Measurements from ENCODE around the gene DNASE1L3. TPM values are rescaled to one million over a fixed set of nuclear protein-coding genes. Genes with fewer than 3 reads are reported as not detected.
"Not testable (repeated sequence)": the region's sequence is repeated elsewhere in the genome, so short reads cannot be mapped to it uniquely, and the experiment has no call there.

The DNASE1L3 gene
- total and polyA plus RNA-seq, 3 experiments from 2014 or later = not detected

GRCh38 chr3:58202917-58203360, 7.8 kb downstream of the DNASE1L3 start:
- peak in 1 of 5 donors; percentile 37 for DNase-seq
- no peaks in the 10 kb centered on the region for H3K36me3 Mint-ChIP-seq
- peaks cover 15 to 24% of the 10 kb centered on the region in 2 donors for H3K27me3 Mint-ChIP-seq
- H3K4me3 ChIP-seq (ENCODE audit: low read length) = no peak overlapping the region
- POLR2A ChIA-PET = no interaction called here
- H3K9me3 ChIP-seq (ENCODE audit: low read length) = no peaks in the 10 kb centered on the region
- CTCF ChIA-PET = interaction anchor here (1.0 to 1.2 kb wide), 2 partner anchors 14 to 17 kb away, joined by 3 to 5 read pairs; no protein-coding TSS in a partner anchor
- H3K27me3 ChIP-seq (ENCODE audit: insufficient read depth, low read length, poor library complexity, severe bottlenecking) = no peaks in the 10 kb centered on the region
- no peaks in the 10 kb centered on the region for H3K4me1 ChIP-seq (ENCODE audit: insufficient read depth, low read length)
- H3K4me3 Mint-ChIP-seq = no peak overlapping the region
- H3K4me1 Mint-ChIP-seq = no peaks in the 10 kb centered on the region
- H3K36me3 ChIP-seq (ENCODE audit: insufficient read depth, low read length) = no peaks in the 10 kb centered on the region
- no peak overlapping the region for H3K27ac ChIP-seq (ENCODE audit: low read depth, low read length)
- H3K27ac Mint-ChIP-seq = peak overlapping the region in 1 of 8 donors; percentile 75
- peaks cover 0 to 9% (median 6%) of the 10 kb centered on the region in 5 donors for H3K9me3 Mint-ChIP-seq

- not testable (repeated sequence) for DNase-seq; H3K4me3 Mint-ChIP-seq; H3K4me1 Mint-ChIP-seq; H3K36me3 ChIP-seq (ENCODE audit: insufficient read depth, low read length); H3K27me3 ChIP-seq (ENCODE audit: insufficient read depth, low read length, poor library complexity, severe bottlenecking); H3K4me3 ChIP-seq (ENCODE audit: low read length); H3K36me3 Mint-ChIP-seq; H3K9me3 ChIP-seq (ENCODE audit: low read length); H3K27ac Mint-ChIP-seq; H3K27ac ChIP-seq (ENCODE audit: low read depth, low read length); H3K4me1 ChIP-seq (ENCODE audit: insufficient read depth, low read length); H3K9me3 Mint-ChIP-seq
- H3K27me3 Mint-ChIP-seq = peaks cover 14 to 18% of the 10 kb centered on the region in 2 donors
- ChIA-PET POLR2A (interaction anchor here (0.6 kb wide), 1 partner anchor 17 kb away, joined by 4 read pairs; no protein-coding TSS in a partner anchor), CTCF (interaction anchor here (1.0 to 2.7 kb wide), 2 partner anchors 13 to 24 kb away, joined by 6 to 12 read pairs; no protein-coding TSS in a partner anchor)
Measured at GRCh38 chr3:58201451-58201850, 9.3 kb downstream of the DNASE1L3 start.

GRCh38 chr3:58200846-58201355, 9.9 kb downstream of the DNASE1L3 start:
- no peak for DNase-seq
- H3K4me3 Mint-ChIP-seq = no peak overlapping the region
- no peak overlapping the region for H3K27ac ChIP-seq (ENCODE audit: low read depth, low read length)
- no peaks in the 10 kb centered on the region for H3K27me3 ChIP-seq (ENCODE audit: insufficient read depth, low read length, poor library complexity, severe bottlenecking)
- no peaks in the 10 kb centered on the region for H3K36me3 Mint-ChIP-seq
- POLR2A ChIA-PET = no interaction called here
- peaks cover 14 to 18% of the 10 kb centered on the region in 2 donors for H3K27me3 Mint-ChIP-seq
- no peaks in the 10 kb centered on the region for H3K9me3 ChIP-seq (ENCODE audit: low read length)
- CTCF ChIA-PET = interaction anchor here (1.0 to 2.7 kb wide), 2 partner anchors 13 to 24 kb away, joined by 6 to 12 read pairs; no protein-coding TSS in a partner anchor
- H3K9me3 Mint-ChIP-seq = peaks cover 0 to 9% (median 6%) of the 10 kb centered on the region in 5 donors
- H3K36me3 ChIP-seq (ENCODE audit: insufficient read depth, low read length) = no peaks in the 10 kb centered on the region
- no peak overlapping the region for H3K27ac Mint-ChIP-seq
- no peaks in the 10 kb centered on the region for H3K4me1 Mint-ChIP-seq
- H3K4me1 ChIP-seq (ENCODE audit: insufficient read depth, low read length) = no peaks in the 10 kb centered on the region
- no peak overlapping the region for H3K4me3 ChIP-seq (ENCODE audit: low read length)

- Histone ChIP-seq H3K4me1 (ENCODE audit: insufficient read depth, low read length) (no peaks in the 10 kb centered on the region), H3K27me3 (ENCODE audit: insufficient read depth, low read length, poor library complexity, severe bottlenecking) (no peaks in the 10 kb centered on the region), H3K36me3 (ENCODE audit: insufficient read depth, low read length) (no peaks in the 10 kb centered on the region), H3K4me3 (ENCODE audit: low read length) (no peak overlapping the region), H3K27ac (ENCODE audit: low read depth, low read length) (no peak overlapping the region), H3K9me3 (ENCODE audit: low read length) (no peaks in the 10 kb centered on the region)
- H3K9me3 Mint-ChIP-seq = peaks cover 0 to 9% (median 6%) of the 10 kb centered on the region in 5 donors
- no peak for DNase-seq
- peaks cover 12 to 15% of the 10 kb centered on the region in 2 donors for H3K27me3 Mint-ChIP-seq
- no peaks in the 10 kb centered on the region for H3K4me1 Mint-ChIP-seq
- no peak overlapping the region for H3K27ac Mint-ChIP-seq
- ChIA-PET CTCF (interaction anchor here (2.7 kb wide), 1 partner anchor 12 kb away, joined by 12 read pairs; no protein-coding TSS in a partner anchor), POLR2A (no interaction called here)
- no peaks in the 10 kb centered on the region for H3K36me3 Mint-ChIP-seq
- H3K4me3 Mint-ChIP-seq = no peak overlapping the region
Measured at GRCh38 chr3:58200121-58200709, 10.6 kb downstream of the DNASE1L3 start.

- Histone ChIP-seq H3K27ac (ENCODE audit: low read depth, low read length) (no peak overlapping the region), H3K36me3 (ENCODE audit: insufficient read depth, low read length) (no peaks in the 10 kb centered on the region), H3K9me3 (ENCODE audit: low read length) (no peaks in the 10 kb centered on the region), H3K4me1 (ENCODE audit: insufficient read depth, low read length) (no peaks in the 10 kb centered on the region), H3K27me3 (ENCODE audit: insufficient read depth, low read length, poor library complexity, severe bottlenecking) (no peaks in the 10 kb centered on the region), H3K4me3 (ENCODE audit: low read length) (no peak overlapping the region)
- ChIA-PET POLR2A (no interaction called here), CTCF (interaction anchor here (0.8 kb wide), 1 partner anchor 9 kb away, joined by 3 read pairs; no protein-coding TSS in a partner anchor)
- Mint-ChIP-seq H3K27me3 (peaks cover 9 to 15% of the 10 kb centered on the region in 2 donors), H3K36me3 (no peaks in the 10 kb centered on the region), H3K9me3 (peaks cover 0 to 9% (median 6%) of the 10 kb centered on the region in 5 donors), H3K4me1 (no peaks in the 10 kb centered on the region), H3K4me3 (no peak overlapping the region), H3K27ac (no peak overlapping the region)
- no peak for DNase-seq
Measured at GRCh38 chr3:58198804-58199203, 12.0 kb downstream of the DNASE1L3 start.

GRCh38 chr3:58198362-58198761, 12.4 kb downstream of the DNASE1L3 start:
- Mint-ChIP-seq H3K36me3 (no peaks in the 10 kb centered on the region), H3K4me1 (no peaks in the 10 kb centered on the region), H3K4me3 (no peak overlapping the region), H3K9me3 (peaks cover 0 to 9% (median 6%) of the 10 kb centered on the region in 5 donors), H3K27ac (no peak overlapping the region), H3K27me3 (peaks cover 9 to 15% of the 10 kb centered on the region in 2 donors)
- no peaks in the 10 kb centered on the region for H3K27me3 ChIP-seq (ENCODE audit: insufficient read depth, low read length, poor library complexity, severe bottlenecking)
- H3K27ac ChIP-seq (ENCODE audit: low read depth, low read length) = no peak overlapping the region
- CTCF ChIA-PET = no interaction called here
- H3K4me3 ChIP-seq (ENCODE audit: low read length) = no peak overlapping the region
- no peaks in the 10 kb centered on the region for H3K4me1 ChIP-seq (ENCODE audit: insufficient read depth, low read length)
- no peaks in the 10 kb centered on the region for H3K9me3 ChIP-seq (ENCODE audit: low read length)
- POLR2A ChIA-PET = no interaction called here
- no peak for DNase-seq
- no peaks in the 10 kb centered on the region for H3K36me3 ChIP-seq (ENCODE audit: insufficient read depth, low read length)

GRCh38 chr3:58197588-58197987, 13.2 kb downstream of the DNASE1L3 start:
- peak in 1 of 5 donors; percentile 10 for DNase-seq
- H3K36me3 ChIP-seq (ENCODE audit: insufficient read depth, low read length) = no peaks in the 10 kb centered on the region
- H3K27me3 ChIP-seq (ENCODE audit: insufficient read depth, low read length, poor library complexity, severe bottlenecking) = no peaks in the 10 kb centered on the region
- no peak overlapping the region for H3K4me3 ChIP-seq (ENCODE audit: low read length)
- Mint-ChIP-seq H3K36me3 (no peaks in the 10 kb centered on the region), H3K27me3 (peaks cover 4 to 10% of the 10 kb centered on the region in 2 donors), H3K4me1 (no peaks in the 10 kb centered on the region), H3K27ac (no peak overlapping the region), H3K9me3 (peaks cover 0 to 6% (median 4%) of the 10 kb centered on the region in 5 donors), H3K4me3 (no peak overlapping the region)
- H3K9me3 ChIP-seq (ENCODE audit: low read length) = no peaks in the 10 kb centered on the region
- ChIA-PET CTCF (no interaction called here), POLR2A (no interaction called here)
- no peak overlapping the region for H3K27ac ChIP-seq (ENCODE audit: low read depth, low read length)
- H3K4me1 ChIP-seq (ENCODE audit: insufficient read depth, low read length) = no peaks in the 10 kb centered on the region

- no peak overlapping the region for H3K4me3 Mint-ChIP-seq
- H3K4me1 Mint-ChIP-seq = no peaks in the 10 kb centered on the region
- no peaks in the 10 kb centered on the region for H3K9me3 ChIP-seq (ENCODE audit: low read length)
- H3K27ac ChIP-seq (ENCODE audit: low read depth, low read length) = no peak overlapping the region
- H3K27me3 ChIP-seq (ENCODE audit: insufficient read depth, low read length, poor library complexity, severe bottlenecking) = no peaks in the 10 kb centered on the region
- no peak overlapping the region for H3K27ac Mint-ChIP-seq
- no peaks in the 10 kb centered on the region for H3K36me3 Mint-ChIP-seq
- ChIA-PET POLR2A (interaction anchor here (0.8 kb wide), 1 partner anchor 83 kb away, joined by 11 read pairs; no protein-coding TSS in a partner anchor), CTCF (interaction anchor here (1.3 kb wide), 1 partner anchor 17 kb away, joined by 5 read pairs; no protein-coding TSS in a partner anchor)
- no peaks in the 10 kb centered on the region for H3K9me3 Mint-ChIP-seq
- H3K27me3 Mint-ChIP-seq = no peaks in the 10 kb centered on the region
- no peaks in the 10 kb centered on the region for H3K4me1 ChIP-seq (ENCODE audit: insufficient read depth, low read length)
- H3K4me3 ChIP-seq (ENCODE audit: low read length) = no peak overlapping the region
- no peaks in the 10 kb centered on the region for H3K36me3 ChIP-seq (ENCODE audit: insufficient read depth, low read length)
- no peak for DNase-seq
Measured at GRCh38 chr3:58193682-58194407, 16.9 kb downstream of the DNASE1L3 start.

Measured in CD8-positive, alpha-beta memory T cell (primary cell).